Adipose tissue (tissue), 3 donors: ENCODE measurements around the gene IL10RA. TPM values are rescaled to one million over a fixed set of nuclear protein-coding genes. Genes with fewer than 3 reads are reported as not detected.
A peak's percentile ranks its signal among the peaks of the same experiment; 100 is the strongest.
"Not testable (repeated sequence)": the region's sequence is repeated elsewhere in the genome, so short reads cannot be mapped to it uniquely, and the experiment has no call there.

Source experiments
- H3K27ac ChIP-seq: one replicate; pipeline ENCODE4 v1.5.1; 2013; ENCODE audit warnings: low read depth, low read length
- WGBS, 3 donors: extraction: QIAGEN DNeasy Blood & Tissue Kit; methylation state at CpG; one replicate each; pipeline ENCODE4 v1.1.7; 2013; 5-methylcytosine and 5-hydroxymethylcytosine counted together
- polyA plus RNA-seq, 3 donors: library from polyadenylated mRNA; stranded (reverse); fragments of 200-250 nt; gene quantifications; one replicate each; pipeline ENCODE4 v1.2.3, GENCODE V29; 2013
- donor health status: healthy with polysubstance abuse.
- donor health status: Bipolar disorder and iron deficiency.
- donor health status: healthy.

IL10RA gene
- polyA plus RNA-seq, 3 donors = 2.0 to 17.4 (median 8.1) TPM

- no peak overlapping the region for H3K27ac ChIP-seq
- WGBS, 3 donors = 79 to 90% (median 84%) methylated on average over 6 of the region's 6 CpGs
These were observed 15.9 kb downstream of the IL10RA start for GRCh38 chr11:118002010-118002540.

- H3K27ac ChIP-seq = no peak overlapping the region
- WGBS, 3 donors = 36 to 82% (median 44%) methylated on average over 7 of the region's 7 CpGs
These were observed 16.6 kb downstream of the IL10RA start for GRCh38 chr11:118002541-118003423.

- WGBS, 3 donors = 62 to 77% (median 70%) methylated on average over 4 of the region's 4 CpGs
These were observed 17.3 kb downstream of the IL10RA start for GRCh38 chr11:118003456-118003855.

GRCh38 chr11:118004543-118005223, 18.5 kb downstream of the IL10RA start:
- no peak overlapping the region for H3K27ac ChIP-seq
- 90 to 91% (median 90%) methylated on average over 7 of the region's 7 CpGs for WGBS, 3 donors

More at GRCh38 chr11:118003456-118003855, 17.3 kb downstream of the IL10RA start:
- H3K27ac ChIP-seq = no peak overlapping the region

GRCh38 chr11:118005224-118006152, 19.3 kb downstream of the IL10RA start:
- no peak overlapping the region for H3K27ac ChIP-seq
- WGBS, 3 donors = 85 to 91% (median 87%) methylated on average over 12 of the region's 12 CpGs

- WGBS, 3 donors = 67 to 86% (median 69%) methylated on average over 4 of the region's 4 CpGs
- H3K27ac ChIP-seq = no peak overlapping the region
These were observed 19.9 kb downstream of the IL10RA start for GRCh38 chr11:118006153-118006534.

GRCh38 chr11:118007040-118007439, 20.8 kb downstream of the IL10RA start:
- 70 to 84% (median 70%) methylated on average over 5 of the region's 5 CpGs for WGBS, 3 donors

GRCh38 chr11:118007563-118008270, 21.5 kb downstream of the IL10RA start:
- H3K27ac ChIP-seq = not testable (repeated sequence)
- 62 to 86% (median 71%) methylated on average over 11 of the region's 11 CpGs for WGBS, 3 donors

More at GRCh38 chr11:118007040-118007439, 20.8 kb downstream of the IL10RA start:
- H3K27ac ChIP-seq = no peak overlapping the region

GRCh38 chr11:118008271-118008911, 22.2 kb downstream of the IL10RA start:
- no peak overlapping the region for H3K27ac ChIP-seq
- 54 to 75% (median 65%) methylated on average over 4 of the region's 4 CpGs for WGBS, 3 donors

- H3K27ac ChIP-seq = no peak overlapping the region
- WGBS, 3 donors = 63 to 80% (median 76%) methylated on average over 9 of the region's 9 CpGs
These were observed 23.9 kb downstream of the IL10RA start for GRCh38 chr11:118009864-118010737.

GRCh38 chr11:118010738-118011461, 24.7 kb downstream of the IL10RA start:
- H3K27ac ChIP-seq = no peak overlapping the region
- 60 to 76% (median 61%) methylated on average over 21 of the region's 21 CpGs for WGBS, 3 donors

GRCh38 chr11:118012083-118012669, 26.0 kb downstream of the IL10RA start:
- WGBS, 3 donors = 44 to 66% (median 57%) methylated on average over 7 of the region's 7 CpGs
- H3K27ac ChIP-seq = peak overlapping the region; percentile 10

GRCh38 chr11:118014022-118014421, 27.8 kb downstream of the IL10RA start:
- no peak overlapping the region for H3K27ac ChIP-seq
- WGBS, 3 donors = 94 to 96% (median 96%) methylated on average over 3 of the region's 3 CpGs

- 55 to 81% (median 68%) methylated on average over 10 to 11 of the region's 11 CpGs for WGBS, 3 donors
- H3K27ac ChIP-seq = no peak overlapping the region
These were observed 29.2 kb downstream of the IL10RA start for GRCh38 chr11:118015385-118015841.

GRCh38 chr11:118016104-118016503, 29.9 kb downstream of the IL10RA start:
- 52 to 63% (median 55%) methylated on average over 4 of the region's 4 CpGs for WGBS, 3 donors
- H3K27ac ChIP-seq = no peak overlapping the region
